HG03558 (cell line): ENCODE data around the gene GAB2.
A peak's percentile ranks its signal among the peaks of the same experiment; 100 is the strongest.

Experiments used
- ATAC-seq: cut with Tn5 transposase; IDR thresholded peaks from one replicate; pipeline ENCODE4 v1.9.1; 2021; ENCODE audit warnings: moderate number of reproducible peaks; ENCODE audit not compliant: unreplicated experiment; ENCODE audit errors: extremely low read depth

GAB2 gene

DNA sequence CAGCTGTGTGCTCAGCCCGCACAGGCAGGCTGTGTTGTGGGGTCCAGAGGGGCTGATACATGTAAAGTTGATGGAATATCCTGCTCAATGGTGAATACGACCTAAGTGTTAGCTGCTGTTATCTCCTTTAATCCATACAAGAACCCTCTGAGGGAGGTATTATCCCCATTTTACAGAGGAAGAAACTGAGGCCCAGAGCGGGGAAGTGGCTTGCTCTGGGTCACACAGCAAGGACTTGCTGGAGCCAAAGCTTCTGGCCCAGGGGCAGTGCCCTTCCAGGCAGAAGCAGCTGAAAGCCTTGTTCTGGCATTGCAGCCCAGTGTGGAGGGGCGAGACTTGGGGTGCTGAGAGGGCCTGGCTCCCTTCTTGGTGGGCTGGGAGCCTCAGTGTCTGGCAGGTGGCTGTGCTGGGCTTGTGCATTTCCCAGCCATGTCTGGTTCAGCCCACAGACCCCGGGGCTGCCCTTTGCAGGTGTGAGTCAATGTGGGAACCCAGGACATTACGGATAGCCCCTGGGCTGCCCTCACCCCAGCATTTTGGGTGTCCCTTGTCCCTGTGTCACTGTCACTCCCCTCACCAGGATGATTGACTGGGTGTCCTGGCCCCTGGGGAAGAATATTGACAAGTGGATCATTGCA is 218.5 kb downstream of the GAB2 start:
- ATAC-seq = no peak

- ATAC-seq = no peak
Measured at GRCh38 chr11:78197816-78198215, 219.8 kb downstream of the GAB2 start.

GRCh38 chr11:78196661-78197091 is 220.9 kb downstream of the GAB2 start:
- ATAC-seq = no peak

DNA sequence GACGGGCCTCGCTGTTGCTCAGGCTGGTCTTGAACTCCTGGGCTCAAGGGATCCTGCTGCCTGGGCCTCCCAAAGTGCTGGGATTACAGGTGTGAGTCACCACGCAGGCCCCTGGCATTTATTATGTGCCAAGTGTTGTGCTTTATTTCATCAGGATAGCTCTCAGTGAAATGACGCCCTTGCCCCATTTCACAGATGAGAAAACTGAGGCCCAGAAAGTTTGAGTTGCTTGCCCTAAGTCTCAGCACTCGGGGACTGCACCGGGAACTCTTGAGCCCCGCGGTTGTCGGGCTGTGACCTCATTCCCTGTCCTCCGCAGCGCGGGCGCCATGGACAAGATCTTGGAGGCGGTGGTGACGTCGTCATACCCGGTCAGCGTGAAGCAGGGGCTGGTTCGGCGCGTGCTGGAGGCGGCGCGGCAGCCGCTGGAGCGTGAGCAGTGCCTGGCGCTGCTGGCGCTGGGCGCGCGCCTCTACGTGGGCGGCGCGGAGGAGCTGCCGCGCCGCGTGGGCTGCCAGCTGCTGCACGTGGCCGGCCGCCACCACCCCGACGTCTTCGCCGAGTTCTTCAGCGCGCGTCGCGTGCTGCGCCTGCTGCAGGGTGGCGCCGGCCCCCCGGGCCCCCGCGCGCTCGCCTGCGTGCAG is 221.6 kb downstream of the GAB2 start:
- ATAC-seq = no peak

GRCh38 chr11:78194490-78194889 is 223.1 kb downstream of the GAB2 start:
- ATAC-seq = no peak

DNA sequence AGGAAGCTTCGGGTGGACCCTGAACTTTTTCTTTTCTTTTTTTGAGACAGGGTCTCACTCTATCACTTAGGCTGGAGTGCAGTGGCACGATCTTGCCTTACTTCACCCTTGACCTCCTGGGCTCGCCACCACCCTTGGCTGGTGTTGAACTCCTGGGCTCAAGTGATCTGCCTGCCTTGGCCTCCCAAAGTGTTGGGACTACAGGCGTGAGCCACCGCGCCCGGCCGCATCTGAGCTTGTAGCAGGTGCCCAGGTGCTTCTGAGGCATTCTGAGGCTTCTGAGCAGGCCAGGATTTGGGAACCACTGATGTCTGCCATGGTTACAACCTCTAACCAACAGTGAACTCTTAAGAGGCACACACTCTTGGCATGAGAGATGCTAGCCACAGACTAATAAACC is 223.8 kb downstream of the GAB2 start:
- ATAC-seq = no peak

GRCh38 chr11:78192911-78193351 is 224.7 kb downstream of the GAB2 start:
- ATAC-seq = no peak

DNA sequence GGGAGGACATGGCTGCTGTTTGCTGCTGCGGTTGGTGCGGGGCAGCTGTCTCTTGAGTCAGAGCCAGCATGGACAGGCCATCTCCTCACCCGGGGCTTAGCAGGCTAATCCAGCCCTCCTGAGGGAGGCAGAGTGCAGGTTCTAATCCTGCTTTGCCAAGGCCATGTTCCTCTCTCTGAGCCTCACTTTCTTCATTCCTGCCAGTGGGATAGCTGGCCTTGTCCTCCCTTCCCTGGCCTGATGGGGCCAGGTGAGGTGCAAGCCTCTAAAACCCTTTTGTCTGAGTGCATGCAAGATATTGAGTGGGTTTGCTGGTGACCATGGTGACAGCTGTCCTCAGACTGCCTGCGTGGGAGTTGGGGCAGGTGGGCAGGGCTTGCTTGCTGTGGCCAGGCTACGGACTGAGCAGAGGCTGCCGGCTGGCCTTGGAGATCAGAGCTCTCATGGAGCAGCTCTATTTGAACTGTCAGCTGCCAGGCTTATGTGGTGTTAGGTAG is 225.3 kb downstream of the GAB2 start:
- ATAC-seq = no peak

GRCh38 chr11:78190871-78191538 is 226.6 kb downstream of the GAB2 start:
- no peak for ATAC-seq

- no peak for ATAC-seq
Measured at GRCh38 chr11:78190374-78190773, 227.2 kb downstream of the GAB2 start.

- ATAC-seq = no peak
Measured at GRCh38 chr11:78189851-78190250, 227.8 kb downstream of the GAB2 start.

- ATAC-seq = no peak
Measured at GRCh38 chr11:78189174-78189724, 228.4 kb downstream of the GAB2 start.

- peak; percentile 88 for ATAC-seq
Measured at GRCh38 chr11:78188286-78189173, 229.1 kb downstream of the GAB2 start, which contains the start of the genes KCTD21 and USP35. TSS of gene KCTD21 (minus strand) at chr11:78188626. CDS start at chr11:78174554, 14,072 bp downstream. TSS of gene USP35 (plus strand) at chr11:78188919. CDS start at chr11:78196246, 7,327 bp downstream.

- peak; percentile 15 for ATAC-seq
Measured at GRCh38 chr11:78187366-78188285, 230.0 kb downstream of the GAB2 start.

DNA sequence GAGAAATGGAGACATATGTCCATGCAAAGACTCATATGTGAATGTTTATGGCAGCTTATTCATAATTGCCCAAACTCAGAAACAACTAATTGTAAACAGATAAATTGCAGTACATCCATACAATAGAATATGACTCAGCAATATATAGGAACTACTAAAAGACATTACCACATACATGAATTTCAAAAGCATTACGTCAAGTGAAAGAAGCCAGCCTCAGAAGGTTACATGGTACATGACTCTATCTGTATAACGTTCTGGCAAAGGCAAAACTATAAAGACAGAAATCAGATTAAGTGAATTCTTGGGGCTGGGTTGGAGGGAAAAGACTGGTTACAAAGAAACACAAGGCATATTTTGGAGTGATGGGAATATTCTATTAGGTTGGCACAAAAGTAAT is 236.4 kb downstream of the GAB2 start:
- ATAC-seq = no peak

GRCh38 chr11:78180751-78181150 is 236.9 kb downstream of the GAB2 start:
- ATAC-seq = no peak

GRCh38 chr11:78179459-78180071 is 238.1 kb downstream of the GAB2 start:
- ATAC-seq = no peak

DNA sequence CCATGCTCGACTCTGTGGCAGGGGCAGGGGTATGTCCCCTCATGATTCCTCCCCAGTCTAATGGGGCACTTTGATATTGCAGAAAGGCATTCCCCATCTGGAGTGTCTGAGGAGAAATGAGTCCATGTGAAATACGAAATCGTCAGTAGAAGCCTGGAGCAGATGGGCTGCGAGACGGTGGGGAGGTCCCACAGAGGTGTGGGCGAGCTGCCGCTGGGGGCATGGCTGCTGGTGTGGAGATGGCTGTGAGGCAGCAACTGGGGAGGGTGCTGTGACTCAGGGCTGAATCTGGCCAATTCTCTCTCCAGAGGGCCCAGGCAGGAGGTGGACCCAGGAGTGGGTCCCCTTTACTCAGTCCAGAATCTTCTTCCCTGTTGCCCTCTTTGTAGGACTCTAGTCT is 240.4 kb downstream of the GAB2 start:
- ATAC-seq = no peak
